Ovary (tissue), 9 donors: Measurements from ENCODE around the gene TBC1D19. TPM values are rescaled to one million over a fixed set of nuclear protein-coding genes. Genes with fewer than 3 reads are reported as not detected.

Experiments used
- DNase-seq, 5 donors: peaks; one replicate each; pipeline ENCODE4 v3.0.0-alpha.2; 2019 to 2020
- H3K27ac ChIP-seq, 2 donors: fragments of 200-600 bp; one replicate each; pipeline versions ENCODE4 v1.5.1 to v1.8.0; 2019 to 2022
- H3K27me3 ChIP-seq: fragments of 200-600 bp; one replicate; pipeline ENCODE4 v1.8.0; 2022
- H3K36me3 ChIP-seq: fragments of 200-600 bp; sonication (generic); one replicate; pipeline ENCODE4 v1.5.1; 2019
- H3K4me1 ChIP-seq: one replicate; pipeline ENCODE4 v1.8.1; 2013; ENCODE audit warnings: mild to moderate bottlenecking, moderate library complexity; ENCODE audit not compliant: insufficient read depth
- H3K4me3 ChIP-seq: fragments of 200-600 bp; sonication (generic); one replicate; pipeline ENCODE4 v1.5.1; 2017
- H3K9me3 ChIP-seq, 2 donors: fragments of 200-600 bp in 1 of 2; sonication (generic) in 1 of 2; one replicate each; pipeline versions ENCODE4 v1.5.1 to v1.8.1; 2013 to 2019; ENCODE audit warnings: mild to moderate bottlenecking in 1 of 2, moderate library complexity in 1 of 2
- EP300 ChIP-seq: sonication (generic); formaldehyde crosslinking; IDR thresholded peaks from one replicate; pipeline ENCODE4 v1.6.1; 2017; ENCODE audit warnings: antibody characterized with exemption
- POLR2A ChIP-seq: fragments of 450-650 bp; IDR thresholded peaks from one replicate; pipeline ENCODE4 v1.6.1; 2017; ENCODE audit warnings: antibody characterized with exemption, mild to moderate bottlenecking, moderate library complexity
- WGBS, 3 donors: extraction: QIAGEN DNeasy Blood & Tissue Kit in 1 of 3; methylation state at CpG; one replicate each; pipeline versions ENCODE4 v1.1.5 to v1.1.7; 2013 to 2017; 5-methylcytosine and 5-hydroxymethylcytosine counted together
- intact Hi-C, 4 donors: fragments of 100-400 bp; cut with DNase I; formaldehyde crosslinking; loops; one replicate each; pipeline versions ENCODE4 v1.11.0 to v1.15.1; 2022 to 2023
- polyA plus RNA-seq, 2 donors: library from polyadenylated mRNA; stranded (reverse); fragments of 200-250 nt in 1 of 2; fragments of 350-450 nt in 1 of 2; fragmentation: Illumina TruSeq in 1 of 2; extraction: RNeasy Lipid Tissue Mini Kit (QIAGEN cat#74804) in 1 of 2; gene quantifications; one replicate each; pipeline ENCODE4 v1.2.3, GENCODE V29; 2013 to 2014
- total RNA-seq, 7 donors: library from RNA; depleted of rRNA in 2 of 7; stranded (reverse); fragments of >200 nt in 2 of 7; fragmentation: NEBNext Ultra II Directional in 3 of 7; extraction: Animal tissue kit (Norgen Biotek cat#: 25700) in 3 of 7; gene quantifications; one replicate each; pipeline versions ENCODE4 v1.1.0 to v1.2.4, GENCODE V29; 2016 to 2023
- TF ChIP-seq, protein P1 (sequence below), 3 donors: fragments of 450-650 bp in 2 of 3; fragments of 200-600 bp in 1 of 3; IDR thresholded peaks; one replicate each; pipeline versions ENCODE4 v1.5.1 to v1.8.0; 2016 to 2022; ENCODE audit warnings: antibody characterized with exemption in 3 of 3, mild to moderate bottlenecking in 1 of 3
- donor health status: DM: no; HTN: no; CAD: no; lungs with moderate emphysema.
- donor health status: DM: no; HTN: no; CAD: no.
- donor health status: Bipolar disorder and iron deficiency.
- donor health status: DM: yes; HTN: yes; CAD: no.
- donor health status: DM: no; HTN: no; CAD: no.
- donor health status: DM: yes; HTN: yes; CAD: no.

Gene TBC1D19
- total and polyA plus RNA-seq, 9 donors, result 6.0 to 25.2 (median 14.8) TPM

DNA sequence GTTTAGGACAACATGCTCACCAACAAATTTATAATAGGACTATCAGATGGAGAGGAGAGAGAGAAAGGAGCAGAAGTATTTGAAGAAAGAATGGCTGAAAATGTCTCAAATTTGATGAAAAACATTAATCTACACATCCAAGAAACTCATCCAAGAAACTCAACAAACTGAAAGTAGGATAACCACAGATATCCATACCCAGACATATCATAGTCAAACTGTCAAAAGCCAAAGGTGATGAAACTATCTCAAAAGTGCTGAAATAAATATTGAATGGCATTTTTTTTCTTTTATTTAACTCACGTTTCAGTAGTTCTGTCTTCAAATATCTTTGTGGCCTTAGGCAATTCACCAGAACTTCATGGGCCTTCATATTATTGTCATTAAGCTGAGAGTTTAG, 116.2 kb downstream of the TBC1D19 start:
- Histone ChIP-seq H3K36me3 (no peaks in the 10 kb centered on the region), H3K9me3 (no peaks in the 10 kb centered on the region), H3K27me3 (no peaks in the 10 kb centered on the region), H3K27ac (no peak overlapping the region), H3K4me3 (no peak overlapping the region), H3K4me1 (no peaks in the 10 kb centered on the region)
- 59 to 69% (median 68%) methylated on average over 1 of the region's 1 CpG for WGBS, 3 donors
- TF ChIP-seq, protein P1, sequence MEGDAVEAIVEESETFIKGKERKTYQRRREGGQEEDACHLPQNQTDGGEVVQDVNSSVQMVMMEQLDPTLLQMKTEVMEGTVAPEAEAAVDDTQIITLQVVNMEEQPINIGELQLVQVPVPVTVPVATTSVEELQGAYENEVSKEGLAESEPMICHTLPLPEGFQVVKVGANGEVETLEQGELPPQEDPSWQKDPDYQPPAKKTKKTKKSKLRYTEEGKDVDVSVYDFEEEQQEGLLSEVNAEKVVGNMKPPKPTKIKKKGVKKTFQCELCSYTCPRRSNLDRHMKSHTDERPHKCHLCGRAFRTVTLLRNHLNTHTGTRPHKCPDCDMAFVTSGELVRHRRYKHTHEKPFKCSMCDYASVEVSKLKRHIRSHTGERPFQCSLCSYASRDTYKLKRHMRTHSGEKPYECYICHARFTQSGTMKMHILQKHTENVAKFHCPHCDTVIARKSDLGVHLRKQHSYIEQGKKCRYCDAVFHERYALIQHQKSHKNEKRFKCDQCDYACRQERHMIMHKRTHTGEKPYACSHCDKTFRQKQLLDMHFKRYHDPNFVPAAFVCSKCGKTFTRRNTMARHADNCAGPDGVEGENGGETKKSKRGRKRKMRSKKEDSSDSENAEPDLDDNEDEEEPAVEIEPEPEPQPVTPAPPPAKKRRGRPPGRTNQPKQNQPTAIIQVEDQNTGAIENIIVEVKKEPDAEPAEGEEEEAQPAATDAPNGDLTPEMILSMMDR (IDR thresholded peaks at IDR 0.05), result no peak
- TF ChIP-seq EP300 (no peak), POLR2A (no peak)
- intact Hi-C loops, result no loop called here
- DNase-seq, result no peak

DNA sequence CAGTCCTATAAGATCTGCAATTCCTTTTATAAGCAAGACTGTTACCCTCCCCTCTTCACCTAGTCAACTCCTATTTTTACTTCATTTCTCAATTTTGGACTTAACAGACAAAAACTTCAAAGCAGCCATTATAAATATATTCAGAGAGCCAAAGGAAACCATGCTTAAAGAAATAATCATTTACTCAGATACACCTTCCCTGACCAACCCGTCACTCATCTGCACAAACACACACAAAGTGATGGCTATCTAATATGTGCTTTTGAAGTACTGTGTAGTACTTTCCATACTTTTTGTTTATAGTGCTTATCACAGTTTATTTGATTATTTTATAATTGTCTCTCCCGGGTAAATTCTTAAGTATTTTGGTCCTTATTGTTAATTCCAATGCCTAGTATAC, 117.2 kb downstream of the TBC1D19 start:
- DNase-seq, result no peak
- Histone ChIP-seq H3K4me1 (no peaks in the 10 kb centered on the region), H3K9me3 (no peaks in the 10 kb centered on the region), H3K27me3 (no peaks in the 10 kb centered on the region), H3K4me3 (no peak overlapping the region), H3K27ac (no peak overlapping the region), H3K36me3 (no peaks in the 10 kb centered on the region)
- 58 to 69% (median 61%) methylated on average over 2 of the region's 2 CpGs for WGBS, 3 donors
- intact Hi-C loops, result no loop called here
- TF ChIP-seq POLR2A (no peak), EP300 (no peak)
- TF ChIP-seq, protein P1 (IDR thresholded peaks at IDR 0.05), result no peak

DNA sequence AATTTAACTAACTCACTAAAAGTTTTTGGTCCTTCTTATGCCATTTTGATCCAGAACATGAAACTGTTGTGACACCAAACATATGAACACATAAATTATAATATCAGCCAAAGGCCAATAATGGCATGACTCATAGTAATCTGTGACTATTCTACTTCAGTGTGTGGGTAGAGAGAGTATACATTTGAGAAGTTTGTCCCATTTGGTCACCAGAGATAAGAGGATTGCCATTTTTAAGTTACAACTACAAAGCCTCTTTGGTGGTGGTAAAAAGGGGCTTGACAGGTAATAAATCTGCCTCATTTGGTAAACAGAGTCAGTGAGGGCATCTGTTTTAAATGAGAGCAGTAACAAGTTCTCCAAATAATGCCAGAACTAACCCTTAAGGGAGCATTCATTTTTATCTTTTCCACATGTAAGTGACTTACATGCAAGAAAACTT, 117.9 kb downstream of the TBC1D19 start:
- Histone ChIP-seq H3K4me3 (no peak overlapping the region), H3K27me3 (no peaks in the 10 kb centered on the region), H3K9me3 (no peaks in the 10 kb centered on the region), H3K4me1 (no peaks in the 10 kb centered on the region), H3K27ac (no peak overlapping the region), H3K36me3 (no peaks in the 10 kb centered on the region)
- TF ChIP-seq EP300, result no peak
- TF ChIP-seq, protein P1 (IDR thresholded peaks at IDR 0.05), result no peak
- no peak for TF ChIP-seq POLR2A
- no peak for DNase-seq
- intact Hi-C loops, result no loop called here

DNA sequence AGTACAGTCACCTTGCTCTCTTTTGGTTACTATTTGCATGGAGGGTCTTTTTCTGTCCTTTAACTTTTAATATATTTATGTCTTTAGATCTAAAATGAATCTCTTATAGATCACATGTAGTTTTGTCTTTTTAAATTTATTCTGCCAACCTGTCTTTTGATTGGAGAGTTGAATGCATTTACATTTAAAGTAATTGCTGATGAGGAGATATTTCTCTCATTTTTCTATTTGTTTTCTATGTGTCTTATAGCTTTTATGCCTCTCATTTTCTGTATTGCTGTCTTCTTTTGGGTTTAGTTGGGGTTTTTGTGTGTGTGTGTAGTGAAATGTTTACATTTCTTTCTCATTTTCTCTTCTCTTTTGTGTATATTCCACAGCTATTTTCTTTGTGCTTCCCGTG, 123.5 kb downstream of the TBC1D19 start:
- no peaks in the 10 kb centered on the region for H3K36me3 ChIP-seq
- 87 to 98% (median 94%) methylated on average over 1 of the region's 1 CpG for WGBS, 3 donors
- no peak overlapping the region for H3K27ac ChIP-seq
- H3K9me3 ChIP-seq, result no peaks in the 10 kb centered on the region
- no peak for TF ChIP-seq EP300
- TF ChIP-seq POLR2A, result no peak
- TF ChIP-seq, protein P1 (IDR thresholded peaks at IDR 0.05), result no peak
- DNase-seq, result no peak
- no peak overlapping the region for H3K4me3 ChIP-seq
- H3K27me3 ChIP-seq, result no peaks in the 10 kb centered on the region
- intact Hi-C loops, result no loop called here
- H3K4me1 ChIP-seq, result no peaks in the 10 kb centered on the region

DNA sequence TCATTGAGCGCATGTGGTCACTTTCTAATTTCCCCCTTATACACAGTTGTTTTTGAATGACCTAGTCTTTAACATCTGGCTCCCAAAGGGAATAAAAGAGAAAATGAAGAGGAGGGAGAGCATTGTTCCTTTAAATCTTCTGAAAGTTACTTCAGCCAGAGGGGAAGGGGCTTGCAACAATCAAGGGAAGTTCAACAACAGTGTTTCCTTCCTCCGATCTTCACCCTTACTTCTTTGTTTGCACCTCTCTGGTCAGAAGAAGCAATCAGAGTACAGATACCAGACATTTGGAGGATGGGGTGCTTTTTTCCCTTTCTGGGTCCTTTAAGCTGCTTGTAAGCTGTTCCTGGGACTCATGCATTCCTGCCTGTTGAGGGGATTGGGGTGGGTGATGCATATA, 125.4 kb downstream of the TBC1D19 start:
- H3K27ac ChIP-seq, result no peak overlapping the region
- no peaks in the 10 kb centered on the region for H3K9me3 ChIP-seq
- H3K27me3 ChIP-seq, result no peaks in the 10 kb centered on the region
- DNase-seq, result no peak
- WGBS, 3 donors, result 93 to 97% (median 97%) methylated on average over 2 of the region's 2 CpGs
- H3K4me3 ChIP-seq, result no peak overlapping the region
- TF ChIP-seq, protein P1 (IDR thresholded peaks at IDR 0.05), result no peak
- TF ChIP-seq POLR2A (no peak), EP300 (no peak)
- H3K4me1 ChIP-seq, result no peaks in the 10 kb centered on the region
- intact Hi-C loops, result no loop called here
- no peaks in the 10 kb centered on the region for H3K36me3 ChIP-seq
